ENCODE measurements around the gene ESPN.

DNA sequence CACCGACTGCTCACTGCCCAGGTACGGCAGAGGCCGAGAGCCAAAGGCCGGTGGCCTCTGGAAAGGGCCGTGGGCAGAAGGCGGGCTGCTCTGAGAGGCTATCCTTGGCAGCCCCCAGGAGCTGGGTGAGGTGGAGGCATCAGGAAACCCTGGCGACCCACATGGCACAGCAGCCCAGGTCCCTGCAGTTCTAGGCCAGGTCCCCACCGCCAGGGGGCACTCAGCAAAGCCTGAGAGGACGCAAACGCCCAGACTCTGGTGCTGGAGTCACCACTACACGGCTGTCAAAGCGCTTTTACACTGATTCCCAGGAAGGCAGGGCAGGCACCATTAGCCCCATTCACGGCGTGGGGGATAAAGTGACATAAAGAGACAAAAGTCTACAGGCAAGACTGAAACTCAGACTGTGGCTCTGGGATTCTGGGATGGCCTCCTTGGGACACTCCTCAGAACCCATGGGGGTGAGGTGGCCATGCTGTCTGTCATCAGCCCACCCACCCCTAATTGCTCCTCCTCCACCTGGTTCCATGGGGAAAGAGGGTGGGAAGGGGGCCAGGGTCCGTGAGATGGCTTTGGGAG is 61.9 kb downstream of the ESPN start:
- TF ChIP-seq TAF1 (IDR thresholded peaks at IDR 0.05; ENCODE audit: low read depth, low read length) (no peak), SPI1 (IDR thresholded peaks at IDR 0.05; ENCODE audit: low read depth, low read length) (no peak), POLR2AphosphoS5 (IDR thresholded peaks at IDR 0.05; ENCODE audit: low read depth, low read length) (no peak), POLR2A (IDR thresholded peaks at IDR 0.05; ENCODE audit: low read depth, low read length) (no peak), POU2F2 (IDR thresholded peaks at IDR 0.05; ENCODE audit: low read depth, low read length) (no peak)

All from GM12891 (cell line).